Endodermal cell (in vitro differentiated cells): ENCODE measurements around the gene CCDC121. TPM values are rescaled to one million over a fixed set of nuclear protein-coding genes. Genes with fewer than 3 reads are reported as not detected.

ENCODE experiments used
- DNase-seq: peaks from one replicate; pipeline ENCODE4 v3.0.0-alpha.2; 2017
- H3K27ac ChIP-seq: 2 replicates; pipeline ENCODE4 v1.5.1; 2013; ENCODE audit warnings: mild to moderate bottlenecking, low read depth, low read length, moderate library complexity
- H3K27me3 ChIP-seq: 2 replicates; pipeline ENCODE4 v1.6.1; 2013; ENCODE audit warnings: mild to moderate bottlenecking, low read length, moderate library complexity; ENCODE audit not compliant: insufficient read depth, control insufficient read depth, poor library complexity, severe bottlenecking
- H3K36me3 ChIP-seq: 2 replicates; pipeline ENCODE4 v1.7.0; 2013; ENCODE audit warnings: mild to moderate bottlenecking, low read length, moderate library complexity; ENCODE audit not compliant: control insufficient read depth, insufficient read depth
- H3K4me1 ChIP-seq: one replicate; pipeline ENCODE4 v1.7.0; 2013; ENCODE audit warnings: low read length; ENCODE audit not compliant: control insufficient read depth, insufficient read depth
- H3K4me3 ChIP-seq: 2 replicates; pipeline ENCODE4 v1.5.1; 2013; ENCODE audit warnings: mild to moderate bottlenecking, low read length, moderate library complexity
- H3K9ac ChIP-seq: 2 replicates; pipeline ENCODE4 v1.6.1; 2013; ENCODE audit warnings: mild to moderate bottlenecking, low read length, moderate library complexity; ENCODE audit not compliant: poor library complexity, severe bottlenecking; ENCODE audit errors: extremely low read depth
- H3K9me3 ChIP-seq: 2 replicates; pipeline ENCODE4 v1.6.1; 2013; ENCODE audit warnings: mild to moderate bottlenecking, low read length, moderate library complexity; ENCODE audit not compliant: control insufficient read depth
- H3K27ac Mint-ChIP-seq: 2 replicates; pipeline ENCODE4 v1.8.0; 2020; ENCODE audit warnings: mixed read lengths
- H3K27me3 Mint-ChIP-seq: 2 replicates; pipeline ENCODE4 v1.8.0; 2021; ENCODE audit warnings: mild to moderate bottlenecking, mixed read lengths; ENCODE audit not compliant: insufficient read depth
- H3K36me3 Mint-ChIP-seq: 2 replicates; pipeline ENCODE4 v1.8.0; 2020; ENCODE audit warnings: low read depth, mixed read lengths
- H3K4me1 Mint-ChIP-seq: 2 replicates; pipeline ENCODE4 v1.8.0; 2020; ENCODE audit warnings: mixed read lengths
- H3K4me3 Mint-ChIP-seq: 2 replicates; pipeline ENCODE4 v1.8.0; 2020; ENCODE audit warnings: mild to moderate bottlenecking, moderate library complexity, mixed read lengths
- H3K9me3 Mint-ChIP-seq: 2 replicates; pipeline ENCODE4 v1.8.0; 2020; ENCODE audit warnings: mild to moderate bottlenecking, mixed read lengths
- CTCF ChIP-seq: fragments of 200-600 bp; sonication (generic); conservative IDR thresholded peaks from 2 replicates; pipeline ENCODE4 v1.5.0; 2021; ENCODE audit warnings: antibody characterized with exemption, mild to moderate bottlenecking
- WGBS, 2 experiments: methylation state at CpG; one replicate each; pipeline versions ENCODE4 v1.1.5 to v1.1.7; 2013; ENCODE audit warnings: missing lambda C conversion rate in 2 of 2, mixed read lengths in 1 of 2; ENCODE audit not compliant: insufficient coverage in 1 of 2, insufficient read length in 1 of 2; 5-methylcytosine and 5-hydroxymethylcytosine counted together
- total RNA-seq, 2 donors: library from RNA; stranded (reverse); fragmentation: NEBNext Ultra II Directional in 1 of 2; extraction: Animal tissue kit (Norgen Biotek cat#: 25700) in 1 of 2; gene quantifications; 2 replicates in 1 of 2; 3 replicates in 1 of 2; pipeline ENCODE4 v1.2.1, GENCODE V29; 2021

The CCDC121 gene
- total RNA-seq, 2 donors from 2014 or later, result 4.6 to 5.3 TPM

GRCh38 chr2:27582129-27582694, 46.6 kb downstream of the CCDC121 start:
- Mint-ChIP-seq H3K4me1 (peaks cover 14% of the 10 kb centered on the region), H3K27me3 (peaks cover 57% of the 10 kb centered on the region), H3K4me3 (peak overlapping the region; percentile 91), H3K9me3 (peaks cover 16% of the 10 kb centered on the region), H3K36me3 (peaks cover 13% of the 10 kb centered on the region), H3K27ac (peak overlapping the region; percentile 82)
- Histone ChIP-seq H3K4me1 (no peaks in the 10 kb centered on the region), H3K36me3 (no peaks in the 10 kb centered on the region), H3K4me3 (peak overlapping the region; percentile 100), H3K9me3 (peaks cover 17% of the 10 kb centered on the region), H3K27me3 (peaks cover 53% of the 10 kb centered on the region), H3K9ac (no peak overlapping the region), H3K27ac (no peak overlapping the region)
- WGBS, 2 experiments, result 94 to 95% methylated on average over 9 to 16 of the region's 16 CpGs
- DNase-seq, result no peak
- no peak for TF ChIP-seq CTCF

DNA sequence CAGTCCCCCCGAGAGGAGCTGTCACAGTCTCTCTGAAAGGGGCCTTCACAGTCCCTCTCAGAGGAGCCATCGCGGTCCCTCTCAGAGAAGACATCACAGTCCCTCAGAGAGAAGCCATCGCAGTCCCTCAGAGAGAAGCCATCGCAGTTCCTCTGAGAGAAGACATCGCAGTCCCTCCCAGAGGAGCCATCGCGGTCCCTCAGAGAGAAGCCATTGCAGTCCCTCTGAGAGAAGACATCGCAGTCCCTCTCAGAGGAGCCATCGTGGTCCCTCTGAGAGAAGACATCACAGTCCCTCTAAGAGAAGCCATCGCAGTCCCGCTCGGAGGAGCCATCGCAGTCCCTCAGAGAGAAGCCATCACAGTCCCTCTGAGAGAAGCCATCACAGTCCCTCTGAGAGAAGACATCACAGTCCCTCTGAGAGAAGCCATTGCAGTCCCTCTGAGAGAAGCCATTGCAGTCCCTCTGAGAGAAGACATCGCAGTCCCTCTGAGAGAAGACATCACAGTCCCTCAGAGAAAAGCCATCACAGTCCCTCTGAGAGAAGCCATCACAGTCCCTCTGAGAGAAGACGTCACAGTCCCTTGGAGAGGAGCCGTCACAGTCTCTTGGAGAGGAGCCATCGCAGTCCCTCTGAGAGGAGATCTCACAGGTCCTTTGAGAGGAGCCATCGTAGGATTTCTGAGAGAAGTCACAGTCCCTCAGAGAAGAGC, 47.2 kb downstream of the CCDC121 start:
- TF ChIP-seq CTCF, result no peak
- WGBS, 2 experiments, result 95 to 96% methylated on average over 18 to 19 of the region's 19 CpGs
- Mint-ChIP-seq H3K4me3 (peak overlapping the region; percentile 91), H3K9me3 (peaks cover 21% of the 10 kb centered on the region), H3K36me3 (peaks cover 8% of the 10 kb centered on the region), H3K27ac (no peak overlapping the region), H3K27me3 (peaks cover 63% of the 10 kb centered on the region), H3K4me1 (peaks cover 14% of the 10 kb centered on the region)
- DNase-seq, result no peak
- Histone ChIP-seq H3K9ac (no peak overlapping the region), H3K9me3 (peaks cover 19% of the 10 kb centered on the region), H3K4me3 (peak overlapping the region; percentile 100), H3K27ac (no peak overlapping the region), H3K4me1 (no peaks in the 10 kb centered on the region), H3K27me3 (peaks cover 59% of the 10 kb centered on the region), H3K36me3 (no peaks in the 10 kb centered on the region)

Other genes with a start within 250 kb of the CCDC121 start
- 10 to 100 TPM; 30.7 to 32.5 TPM for gene ZNF513, start 248.3 kb downstream of the CCDC121 start, total RNA-seq
- 100 to 1,000 TPM; 124 to 125 TPM for gene PPM1G, start 219.4 kb downstream of the CCDC121 start, total RNA-seq
- gene NRBP1, start 200.4 kb downstream of the CCDC121 start, total RNA-seq, result 100 to 1,000 TPM; 141 to 153 TPM
- gene KRTCAP3, start 186.6 kb downstream of the CCDC121 start, total RNA-seq, result 10 to 100 TPM; 27.0 to 29.7 TPM
- 10 to 100 TPM; 30.1 to 31.3 TPM for gene IFT172, start 139.3 kb downstream of the CCDC121 start, total RNA-seq
- gene FNDC4, start 133.8 kb downstream of the CCDC121 start, total RNA-seq, result 10 to 100 TPM; 11.6 to 14.6 TPM
- 1 to 10 TPM; 1.6 to 1.8 TPM for gene GCKR, start 132.2 kb downstream of the CCDC121 start, total RNA-seq
- 10 to 100 TPM; 29.3 to 36.7 TPM for gene ZNF512, start 46.0 kb downstream of the CCDC121 start, total RNA-seq
- 10 to 100 TPM; 49.6 to 51.5 TPM for gene GPN1, start within 50 bp of the CCDC121 start, total RNA-seq
- 10 to 100 TPM; 43.3 to 43.9 TPM for gene SUPT7L, start 34.6 kb upstream of the CCDC121 start, total RNA-seq
- gene SLC4A1AP, start 34.9 kb upstream of the CCDC121 start, total RNA-seq, result 10 to 100 TPM; 24.7 to 24.9 TPM
- gene MRPL33, start 142.7 kb upstream of the CCDC121 start, total RNA-seq, result 10 to 100 TPM; 69.5 to 80.6 TPM